HG03442 (cell line): Measurements from ENCODE around the gene SFMBT1.

Experiments used
- ATAC-seq: cut with Tn5 transposase; IDR thresholded peaks from one replicate; pipeline ENCODE4 v1.9.1; 2021; ENCODE audit warnings: mild to moderate bottlenecking, moderate library complexity; ENCODE audit not compliant: unreplicated experiment

SFMBT1 gene

GRCh38 chr3:52925405-52926313 lies 120.2 kb downstream of the SFMBT1 start:
- no peak for ATAC-seq

DNA sequence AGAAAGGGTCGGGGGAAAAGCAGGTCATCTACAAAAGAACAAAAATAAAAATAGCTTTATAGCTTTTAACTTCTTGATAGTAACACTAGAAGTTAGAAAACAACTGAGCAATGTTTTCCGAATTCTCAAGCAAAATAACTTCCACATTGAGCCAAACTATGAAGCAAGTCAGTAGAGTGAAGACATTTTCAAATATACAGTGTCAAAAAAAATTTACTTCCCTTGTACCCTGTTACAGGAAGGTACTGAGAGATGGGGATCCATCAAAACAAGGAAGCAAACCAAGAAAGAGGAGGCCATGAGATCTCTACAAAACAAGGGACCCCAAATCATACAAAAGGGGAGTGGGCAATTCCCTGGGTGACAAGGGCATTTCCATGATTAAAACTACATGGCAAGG lies 121.9 kb downstream of the SFMBT1 start:
- ATAC-seq, result no peak

- ATAC-seq, result no peak
Measured at GRCh38 chr3:52920841-52921240, 125.0 kb downstream of the SFMBT1 start.

- no peak for ATAC-seq
Measured at GRCh38 chr3:52917044-52917443, 128.8 kb downstream of the SFMBT1 start.

DNA sequence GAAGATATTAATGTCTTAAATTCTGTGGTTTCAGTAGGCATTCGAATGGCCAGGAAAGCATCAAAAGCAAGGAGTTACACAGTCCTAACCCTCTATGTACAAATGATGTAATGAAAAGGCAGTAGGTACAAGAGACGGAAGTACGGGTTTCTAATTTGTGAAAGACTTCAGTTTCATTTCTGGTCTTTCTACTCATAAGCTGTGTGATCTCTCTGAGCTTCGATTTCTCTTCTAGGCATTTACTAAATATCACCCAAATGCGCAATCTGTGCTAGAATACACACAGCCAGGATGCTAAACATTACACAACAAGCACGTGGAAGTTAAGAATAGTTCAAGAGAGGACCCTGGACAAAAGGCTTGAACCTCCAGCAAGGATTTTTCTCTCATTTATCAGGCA lies 130.6 kb downstream of the SFMBT1 start:
- ATAC-seq, result no peak

- no peak for ATAC-seq
Measured at GRCh38 chr3:52912885-52913731, 132.8 kb downstream of the SFMBT1 start.

DNA sequence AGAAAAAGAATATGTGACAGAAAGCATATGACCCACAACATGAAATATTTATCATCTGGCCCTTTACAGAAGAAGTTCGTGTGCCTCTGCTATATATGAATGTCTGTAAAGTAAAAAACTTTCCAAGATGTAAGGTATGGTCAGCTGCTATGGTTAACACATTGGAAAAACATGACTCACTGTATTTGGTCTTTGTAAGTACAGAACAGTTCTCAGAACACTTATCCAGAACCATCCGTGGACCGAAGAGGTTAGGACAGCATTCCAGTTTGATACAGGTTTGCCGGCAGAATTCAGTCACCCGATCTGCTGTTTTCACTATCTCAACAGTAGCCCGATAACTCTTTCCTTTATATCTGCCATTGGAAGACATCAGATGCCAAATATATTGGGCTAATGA lies 135.1 kb downstream of the SFMBT1 start:
- no peak for ATAC-seq

DNA sequence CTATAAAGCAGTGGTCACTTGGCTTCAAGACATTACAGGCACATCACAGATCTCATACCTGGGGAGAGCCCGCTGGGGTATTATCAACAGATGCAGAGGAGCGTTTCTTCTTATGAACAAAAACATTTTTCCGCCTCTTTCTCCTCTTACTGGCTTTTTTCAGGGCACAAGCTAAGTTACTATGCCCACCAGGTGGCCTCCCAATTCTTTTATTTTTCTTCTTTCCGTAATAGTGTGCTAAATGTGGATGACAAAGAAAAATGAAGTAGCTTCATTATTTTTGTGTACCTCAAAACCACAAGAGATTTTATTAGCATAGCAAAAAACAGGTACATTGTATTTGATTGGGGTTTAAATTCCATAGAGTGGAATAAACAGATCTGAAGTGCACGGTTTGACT lies 138.4 kb downstream of the SFMBT1 start:
- ATAC-seq, result no peak

GRCh38 chr3:52904552-52904951 lies 141.3 kb downstream of the SFMBT1 start:
- ATAC-seq, result no peak

DNA sequence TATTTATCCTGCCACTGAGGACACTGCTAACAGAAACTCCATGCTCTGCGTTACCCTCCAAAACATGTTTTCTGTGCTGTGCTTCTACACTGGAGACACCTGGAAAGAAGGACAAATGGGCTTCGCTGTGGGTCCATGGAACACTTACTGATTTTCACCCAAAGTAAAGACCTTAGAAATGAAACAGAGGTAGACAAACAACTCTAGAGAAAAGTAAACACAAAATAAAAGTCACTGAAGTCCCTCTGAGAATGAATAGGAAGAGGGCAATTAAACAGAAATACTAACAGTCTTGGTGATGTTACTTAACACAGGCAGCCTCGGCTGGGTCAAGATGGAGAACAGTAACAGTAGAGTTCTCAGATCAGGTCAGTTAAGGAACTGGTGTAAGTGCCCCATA lies 141.9 kb downstream of the SFMBT1 start:
- no peak for ATAC-seq

- ATAC-seq, result peak; percentile 88
Measured at GRCh38 chr3:52897130-52898122, 148.4 kb downstream of the SFMBT1 start, which contains the start of gene STIMATE. Gene STIMATE, minus strand, starts transcription at chr3:52897548. Its CDS starts 98 bp downstream, at chr3:52897450.

DNA sequence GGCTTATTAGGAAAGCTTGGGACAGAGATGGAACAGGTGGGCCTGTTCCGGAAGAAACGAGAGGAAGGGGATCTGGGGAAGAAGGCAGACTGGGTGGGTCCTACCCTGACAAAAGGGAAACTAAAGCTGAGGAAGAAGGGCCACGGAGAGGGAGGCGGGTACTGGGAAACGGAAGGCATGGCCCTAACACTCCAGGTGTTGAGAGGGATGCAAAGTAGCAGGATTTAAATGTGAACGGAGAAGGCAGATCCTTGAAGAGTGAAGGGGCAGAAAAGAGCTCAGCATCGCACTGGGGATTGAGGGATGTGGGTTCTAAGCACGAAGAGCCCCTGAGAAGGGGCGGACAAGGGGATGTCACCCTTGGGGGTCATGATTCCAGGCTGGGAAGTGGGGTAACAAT lies 149.3 kb downstream of the SFMBT1 start:
- ATAC-seq, result no peak

DNA sequence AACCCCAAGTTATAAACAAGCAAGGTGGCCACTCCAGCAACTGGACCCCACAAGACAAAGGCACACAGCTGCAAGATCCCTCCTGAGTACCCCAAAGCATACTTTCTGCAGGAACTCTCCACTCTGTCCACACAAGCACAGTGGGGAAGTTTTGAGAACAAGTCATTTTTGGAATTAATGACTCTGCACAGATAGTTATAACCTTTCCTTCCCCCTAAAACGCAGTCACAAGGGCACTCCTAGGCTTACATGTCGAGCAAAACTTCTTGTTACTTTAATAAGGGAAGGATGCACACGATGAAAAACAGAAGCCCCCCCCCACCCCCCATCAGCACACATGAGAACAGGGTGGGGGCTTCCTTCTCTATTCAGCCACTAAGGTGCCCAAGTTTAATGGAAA lies 149.7 kb downstream of the SFMBT1 start:
- ATAC-seq, result no peak

- no peak for ATAC-seq
Measured at GRCh38 chr3:52895418-52895817, 150.5 kb downstream of the SFMBT1 start.

DNA sequence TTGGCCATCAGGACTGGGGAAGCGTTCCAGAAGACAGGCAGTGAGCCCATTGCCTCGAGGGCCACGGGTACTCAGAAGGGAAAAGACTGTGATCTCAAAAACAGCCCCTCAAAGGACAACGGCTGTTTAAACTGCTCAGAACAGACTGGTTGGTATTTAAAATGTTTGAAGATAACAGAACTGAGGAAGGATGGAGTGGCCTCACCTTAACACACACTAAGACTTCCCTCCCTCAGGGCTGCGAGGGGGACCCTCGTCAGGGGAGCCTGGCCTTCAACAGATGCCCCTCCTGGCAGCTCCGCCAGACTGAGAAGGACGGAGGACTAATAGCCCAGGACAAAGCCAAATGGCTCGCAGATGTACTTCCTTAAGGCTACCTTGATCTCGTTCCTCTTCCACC lies 151.1 kb downstream of the SFMBT1 start:
- no peak for ATAC-seq

DNA sequence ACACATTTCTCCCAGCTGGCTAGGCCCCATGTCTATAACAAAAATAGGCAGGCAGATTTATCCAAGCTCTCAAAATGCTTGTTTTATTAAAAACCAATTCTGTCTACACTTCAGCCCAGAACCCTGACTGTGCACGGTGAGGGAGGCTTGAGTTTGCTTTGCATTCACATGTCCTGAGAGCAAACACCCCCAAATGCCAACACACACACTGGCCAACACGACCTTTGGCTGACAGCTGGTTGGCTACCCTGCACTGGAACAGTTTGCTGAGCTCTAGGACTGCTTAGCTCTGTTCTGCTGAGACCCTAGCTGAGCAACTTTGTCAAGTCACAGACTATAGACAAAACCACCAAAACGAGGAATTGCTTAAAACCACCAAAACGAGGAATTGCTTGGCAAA lies 152.2 kb downstream of the SFMBT1 start:
- ATAC-seq, result no peak

- ATAC-seq, result no peak
Measured at GRCh38 chr3:52892625-52893311, 153.1 kb downstream of the SFMBT1 start.

DNA sequence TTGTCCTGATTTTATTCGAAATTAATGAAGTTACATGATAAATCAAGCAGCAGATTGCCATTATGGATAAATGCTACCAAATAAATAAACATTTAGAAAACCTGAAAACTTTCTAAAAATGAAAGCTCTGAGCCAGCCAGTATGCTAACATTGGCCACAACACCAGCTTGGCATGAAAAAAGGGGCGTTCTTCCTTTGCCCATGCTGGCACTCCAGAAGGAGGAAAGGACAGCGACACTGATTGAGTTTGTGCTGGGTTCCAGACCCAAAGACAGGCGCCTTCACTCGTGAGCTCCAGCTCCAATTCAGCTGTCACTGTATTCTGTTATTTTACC lies 153.6 kb downstream of the SFMBT1 start:
- no peak for ATAC-seq

DNA sequence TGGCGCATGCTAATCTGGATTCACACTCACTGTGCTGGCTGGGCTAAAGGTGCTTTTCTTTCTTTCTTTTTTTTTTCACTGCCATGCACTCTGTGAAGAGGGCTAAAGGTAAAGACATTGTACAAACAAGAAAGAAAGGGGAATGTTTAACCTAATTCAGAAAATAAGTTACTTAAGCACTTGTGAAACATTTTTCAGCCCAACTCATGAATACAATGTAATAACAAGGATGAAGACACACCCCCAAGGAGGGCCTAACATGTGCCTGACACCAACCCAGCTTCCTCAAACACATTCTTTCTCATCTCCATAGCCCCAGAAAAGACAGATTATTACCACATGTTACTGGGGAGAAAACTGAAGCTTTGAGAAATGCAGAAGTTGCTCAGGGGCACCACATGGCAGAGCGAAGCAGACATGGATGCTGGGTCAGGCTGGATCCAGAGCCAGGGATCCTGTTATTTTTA lies 154.2 kb downstream of the SFMBT1 start:
- no peak for ATAC-seq

- peak; percentile 34 for ATAC-seq
Measured at GRCh38 chr3:52891164-52891563, 154.7 kb downstream of the SFMBT1 start.
